Measurements from ENCODE around the gene SCRN2. TPM values are rescaled to one million over a fixed set of nuclear protein-coding genes. Genes with fewer than 3 reads are reported as not detected.

Gene SCRN2
- total and polyA plus RNA-seq, 2 of the 13 experiments (the other 11 are each of a cell fraction or from before 2014, with no cell fraction given), result 21.7 to 29.5 TPM

- TF ChIP-seq MXD1 (CRISPR knock-in tag; IDR thresholded peaks at IDR 0.05) (no peak; the same call in 1 of the 2 replicates), PLRG1 (conservative IDR thresholded peaks at IDR 0.05) (no peak), ZNF281 (CRISPR knock-in tag; IDR thresholded peaks at IDR 0.05; ENCODE audit: borderline replicate concordance) (peak; percentile 62; the same call in 1 of the 2 replicates), RXRB (CRISPR knock-in tag; IDR thresholded peaks at IDR 0.05; ENCODE audit: borderline replicate concordance) (peak; percentile 53), XRCC5 (optimal IDR thresholded peaks at IDR 0.05; ENCODE audit: low read length) (peak; percentile 85), ZNF451 (CRISPR knock-in tag; IDR thresholded peaks at IDR 0.05) (peak; percentile 96), ZNF10 (CRISPR knock-in tag; IDR thresholded peaks at IDR 0.05; ENCODE audit: borderline replicate concordance, low read depth) (no peak), GABPB1 (CRISPR knock-in tag; IDR thresholded peaks at IDR 0.05) (peak; percentile 92), MAX (IDR thresholded peaks at IDR 0.05) (peak; percentile 58; the same call in 1 of the 2 replicates), MIER3 (CRISPR knock-in tag; IDR thresholded peaks at IDR 0.05; ENCODE audit: borderline replicate concordance) (peak; percentile 72; the same call in 1 of the 2 replicates), ZNF501 (CRISPR knock-in tag; IDR thresholded peaks at IDR 0.05) (peak; percentile 77; the same call in 1 of the 2 replicates), ZNF580 (CRISPR knock-in tag; IDR thresholded peaks at IDR 0.05; ENCODE audit: borderline replicate concordance, low read depth) (peak; percentile 83; the same call in 1 of the 2 replicates), GATA4 (IDR thresholded peaks at IDR 0.05; ENCODE audit: borderline replicate concordance, low read depth) (0 out of 2 replicates have a peak, but pooled peaks have one; percentile 39), FLYWCH1 (CRISPR knock-in tag; IDR thresholded peaks at IDR 0.05) (no peak), AKAP8 (CRISPR knock-in tag; IDR thresholded peaks at IDR 0.05) (peak; percentile 59; the same call in 1 of the 2 replicates), CREM (IDR thresholded peaks at IDR 0.05) (peak; percentile 44; the same call in 1 of the 2 replicates), CREM (CRISPR knock-in tag; IDR thresholded peaks at IDR 0.05) (no peak), LCORL (IDR thresholded peaks at IDR 0.05) (no peak), LCORL (CRISPR knock-in tag; IDR thresholded peaks at IDR 0.05) (peak; percentile 70), KMT2A (CRISPR knock-in tag; IDR thresholded peaks at IDR 0.05) (0 out of 2 replicates have a peak, but pooled peaks have one; percentile 30)
- TF ChIP-seq, protein P1, sequence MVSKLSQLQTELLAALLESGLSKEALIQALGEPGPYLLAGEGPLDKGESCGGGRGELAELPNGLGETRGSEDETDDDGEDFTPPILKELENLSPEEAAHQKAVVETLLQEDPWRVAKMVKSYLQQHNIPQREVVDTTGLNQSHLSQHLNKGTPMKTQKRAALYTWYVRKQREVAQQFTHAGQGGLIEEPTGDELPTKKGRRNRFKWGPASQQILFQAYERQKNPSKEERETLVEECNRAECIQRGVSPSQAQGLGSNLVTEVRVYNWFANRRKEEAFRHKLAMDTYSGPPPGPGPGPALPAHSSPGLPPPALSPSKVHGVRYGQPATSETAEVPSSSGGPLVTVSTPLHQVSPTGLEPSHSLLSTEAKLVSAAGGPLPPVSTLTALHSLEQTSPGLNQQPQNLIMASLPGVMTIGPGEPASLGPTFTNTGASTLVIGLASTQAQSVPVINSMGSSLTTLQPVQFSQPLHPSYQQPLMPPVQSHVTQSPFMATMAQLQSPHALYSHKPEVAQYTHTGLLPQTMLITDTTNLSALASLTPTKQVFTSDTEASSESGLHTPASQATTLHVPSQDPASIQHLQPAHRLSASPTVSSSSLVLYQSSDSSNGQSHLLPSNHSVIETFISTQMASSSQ (IDR thresholded peaks at IDR 0.05; ENCODE audit: low read depth), result peak; percentile 10; the same call in 1 of the 2 replicates
- TF ChIP-seq, protein P1 (CRISPR knock-in tag; IDR thresholded peaks at IDR 0.05; ENCODE audit: borderline replicate concordance), result no peak
Measured at GRCh38 chr17:47821424-47822391, 19.4 kb downstream of the SCRN2 start, which contains the start of gene OSBPL7 (continued).

Data from HepG2 (cell line).